ENCODE data around the gene KLF13. TPM values are rescaled to one million over a fixed set of nuclear protein-coding genes. Genes with fewer than 3 reads are reported as not detected.

The KLF13 gene
- total and polyA plus RNA-seq, 2 donors (not counting 1 experiment from before 2014, with no cell fraction given): 65.5 to 140 TPM

GRCh38 chr15:31399544-31400171 is 73.0 kb downstream of the KLF13 start:
- Histone ChIP-seq H3K4me3 (ENCODE audit: control extremely low read depth in 1 of 5, extremely low read depth in 1 of 5, insufficient read depth in 1 of 5, low read depth in 2 of 5, low read length in 4 of 5) (no peak overlapping the region), H3K4me2 (replicated peaks; ENCODE audit: low read depth, low read length, poor library complexity, severe bottlenecking) (no peak overlapping the region), H2AFZ (ENCODE audit: insufficient read depth, low read depth, low read length, poor library complexity, severe bottlenecking) (no peak overlapping the region), H3K79me2 (ENCODE audit: control insufficient read depth, insufficient read depth, low read length) (no peaks in the 10 kb centered on the region), H3K9me3 (ENCODE audit: control extremely low read depth in 1 of 3, control insufficient read depth in 2 of 3, insufficient read depth in 1 of 3, low read length in 2 of 3) (peaks cover 0 to 7% (median 0%) of the 10 kb centered on the region in 3 donors), H4K20me1 (ENCODE audit: control insufficient read depth, insufficient read depth, low read length, poor library complexity, severe bottlenecking) (no peaks in the 10 kb centered on the region), H3K27me3 (replicated peaks in 1 of 4; ENCODE audit: control extremely low read depth in 1 of 4, control insufficient read depth in 3 of 4, insufficient read depth in 4 of 4, low read length in 3 of 4) (no peaks in the 10 kb centered on the region), H3K36me3 (replicated peaks in 1 of 2; ENCODE audit: control extremely low read depth in 1 of 2, control insufficient read depth in 1 of 2, extremely low read depth in 1 of 2, insufficient read depth in 2 of 2, low read length in 1 of 2) (no peaks in the 10 kb centered on the region), H3K9ac (ENCODE audit: low read length) (no peak overlapping the region), H3K4me1 (ENCODE audit: control insufficient read depth in 2 of 2, insufficient read depth in 2 of 2, low read length in 2 of 2) (peaks cover 5 to 8% of the 10 kb centered on the region in 2 donors), H3K27ac (ENCODE audit: low read length in 2 of 2) (no peak overlapping the region)
- CTCF ChIA-PET: no interaction called here
- no peaks in the 10 kb centered on the region for H3K27me3 Mint-ChIP-seq
- intact Hi-C loops (cut with micrococcal nuclease): no loop called here
- WGBS (ENCODE audit: insufficient coverage): 93% methylated on average over 7 of the region's 8 CpGs
- H3K9me3 Mint-ChIP-seq (ENCODE audit: insufficient read depth): no peaks in the 10 kb centered on the region
- ATAC-seq (ENCODE audit: low read depth) (no peak), DNase-seq (peak; percentile 3)
- H3K4me1 Mint-ChIP-seq: peaks cover 8% of the 10 kb centered on the region
- POLR2A ChIA-PET: no interaction called here
- no peak for TF ChIP-seq EZH2 (IDR thresholded peaks at IDR 0.05; ENCODE audit: borderline replicate concordance, insufficient read depth, low read depth, low read length, poor library complexity, severe bottlenecking)
- TF ChIP-seq, protein P1, sequence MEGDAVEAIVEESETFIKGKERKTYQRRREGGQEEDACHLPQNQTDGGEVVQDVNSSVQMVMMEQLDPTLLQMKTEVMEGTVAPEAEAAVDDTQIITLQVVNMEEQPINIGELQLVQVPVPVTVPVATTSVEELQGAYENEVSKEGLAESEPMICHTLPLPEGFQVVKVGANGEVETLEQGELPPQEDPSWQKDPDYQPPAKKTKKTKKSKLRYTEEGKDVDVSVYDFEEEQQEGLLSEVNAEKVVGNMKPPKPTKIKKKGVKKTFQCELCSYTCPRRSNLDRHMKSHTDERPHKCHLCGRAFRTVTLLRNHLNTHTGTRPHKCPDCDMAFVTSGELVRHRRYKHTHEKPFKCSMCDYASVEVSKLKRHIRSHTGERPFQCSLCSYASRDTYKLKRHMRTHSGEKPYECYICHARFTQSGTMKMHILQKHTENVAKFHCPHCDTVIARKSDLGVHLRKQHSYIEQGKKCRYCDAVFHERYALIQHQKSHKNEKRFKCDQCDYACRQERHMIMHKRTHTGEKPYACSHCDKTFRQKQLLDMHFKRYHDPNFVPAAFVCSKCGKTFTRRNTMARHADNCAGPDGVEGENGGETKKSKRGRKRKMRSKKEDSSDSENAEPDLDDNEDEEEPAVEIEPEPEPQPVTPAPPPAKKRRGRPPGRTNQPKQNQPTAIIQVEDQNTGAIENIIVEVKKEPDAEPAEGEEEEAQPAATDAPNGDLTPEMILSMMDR (IDR thresholded peaks at IDR 0.05): no peak
- H3K27ac Mint-ChIP-seq: no peak overlapping the region
- no peak overlapping the region for H3K4me3 Mint-ChIP-seq

DNA sequence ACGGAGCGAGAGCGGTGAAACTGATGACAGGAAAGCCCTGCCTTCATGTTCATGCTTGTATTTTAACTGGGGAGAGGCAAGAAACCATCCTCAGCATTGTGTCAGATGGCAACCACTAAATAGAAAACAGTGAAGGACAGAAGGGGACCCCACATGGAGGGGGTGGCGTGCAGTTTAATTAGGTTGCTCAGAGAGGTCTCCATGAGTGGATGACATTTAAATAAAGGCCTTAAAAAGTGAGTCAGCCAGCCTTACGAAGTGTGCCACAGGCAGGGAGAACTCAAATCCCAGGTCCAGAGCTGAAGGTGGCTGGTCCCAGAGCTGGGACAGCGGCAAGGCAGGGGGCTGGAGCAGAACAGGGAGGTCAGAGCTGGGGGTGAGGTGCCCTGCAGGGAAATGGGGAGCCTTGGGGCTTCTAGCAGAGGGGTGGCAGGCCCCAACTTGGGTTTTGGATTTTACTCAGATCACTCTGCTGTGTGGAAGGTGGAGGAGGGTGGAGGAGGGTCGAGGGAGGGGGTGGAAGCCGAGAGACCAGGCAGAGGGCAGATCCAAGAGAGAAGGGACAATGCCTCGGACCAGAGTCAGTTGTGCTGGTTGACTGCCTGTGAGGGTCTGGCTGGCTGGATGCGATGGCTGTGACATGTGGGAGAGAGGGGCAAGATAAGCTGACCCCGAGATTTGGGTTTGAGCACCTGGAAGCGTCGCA is 73.7 kb downstream of the KLF13 start:
- Mint-ChIP-seq H3K4me1 (peaks cover 15% of the 10 kb centered on the region), H3K9me3 (ENCODE audit: insufficient read depth) (no peaks in the 10 kb centered on the region), H3K27me3 (no peaks in the 10 kb centered on the region), H3K4me3 (no peak overlapping the region), H3K27ac (no peak overlapping the region)
- Histone ChIP-seq H3K36me3 (replicated peaks in 1 of 2; ENCODE audit: control extremely low read depth in 1 of 2, control insufficient read depth in 1 of 2, extremely low read depth in 1 of 2, insufficient read depth in 2 of 2, low read length in 1 of 2) (no peaks in the 10 kb centered on the region), H4K20me1 (ENCODE audit: control insufficient read depth, insufficient read depth, low read length, poor library complexity, severe bottlenecking) (no peaks in the 10 kb centered on the region), H3K79me2 (ENCODE audit: control insufficient read depth, insufficient read depth, low read length) (no peaks in the 10 kb centered on the region), H2AFZ (ENCODE audit: insufficient read depth, low read depth, low read length, poor library complexity, severe bottlenecking) (no peak overlapping the region), H3K4me2 (replicated peaks; ENCODE audit: low read depth, low read length, poor library complexity, severe bottlenecking) (no peak overlapping the region), H3K4me1 (ENCODE audit: control insufficient read depth in 2 of 2, insufficient read depth in 2 of 2, low read length in 2 of 2) (peaks cover 12 to 15% of the 10 kb centered on the region in 2 donors), H3K9me3 (ENCODE audit: control extremely low read depth in 1 of 3, control insufficient read depth in 2 of 3, insufficient read depth in 1 of 3, low read length in 2 of 3) (peaks cover 0 to 10% (median 0%) of the 10 kb centered on the region in 3 donors), H3K4me3 (ENCODE audit: control extremely low read depth in 1 of 5, extremely low read depth in 1 of 5, insufficient read depth in 1 of 5, low read depth in 2 of 5, low read length in 4 of 5) (no peak overlapping the region), H3K9ac (ENCODE audit: low read length) (no peak overlapping the region), H3K27ac (ENCODE audit: low read length in 2 of 2) (no peak overlapping the region), H3K27me3 (replicated peaks in 1 of 4; ENCODE audit: control extremely low read depth in 1 of 4, control insufficient read depth in 3 of 4, insufficient read depth in 4 of 4, low read length in 3 of 4) (no peaks in the 10 kb centered on the region)
- intact Hi-C loops (cut with micrococcal nuclease): no loop called here
- WGBS (ENCODE audit: insufficient coverage): 98% methylated on average over 10 of the region's 13 CpGs
- ChIA-PET CTCF (no interaction called here), POLR2A (no interaction called here)
- no peak for TF ChIP-seq EZH2 (IDR thresholded peaks at IDR 0.05; ENCODE audit: borderline replicate concordance, insufficient read depth, low read depth, low read length, poor library complexity, severe bottlenecking)
- TF ChIP-seq, protein P1 (IDR thresholded peaks at IDR 0.05): no peak
- DNase-seq: no peak
- ATAC-seq (ENCODE audit: low read depth): no peak

Data from B cell (primary cell).